Activated CD8-positive, alpha-beta memory T cell treated with anti-CD3 and anti-CD28 coated beads, Interleukin-2, amount 50 U/mL, for 24 hours (primary cell): Measurements from ENCODE around the gene FAM114A1.
"Not testable (repeated sequence)": the region's sequence is repeated elsewhere in the genome, so short reads cannot be mapped to it uniquely, and the experiment has no call there.

ENCODE experiments used
- DNase-seq: peaks from one replicate; pipeline ENCODE4 v3.0.0-alpha.2; 2020; ENCODE audit errors: extremely low read depth

Gene FAM114A1

GRCh38 chr4:38904090-38904666 lies 36.6 kb downstream of the FAM114A1 start:
- DNase-seq: no peak

- DNase-seq: no peak
Observed at GRCh38 chr4:38904682-38905081, 37.1 kb downstream of the FAM114A1 start.

- DNase-seq: no peak
Observed at GRCh38 chr4:38905652-38906385, 38.2 kb downstream of the FAM114A1 start.

DNA sequence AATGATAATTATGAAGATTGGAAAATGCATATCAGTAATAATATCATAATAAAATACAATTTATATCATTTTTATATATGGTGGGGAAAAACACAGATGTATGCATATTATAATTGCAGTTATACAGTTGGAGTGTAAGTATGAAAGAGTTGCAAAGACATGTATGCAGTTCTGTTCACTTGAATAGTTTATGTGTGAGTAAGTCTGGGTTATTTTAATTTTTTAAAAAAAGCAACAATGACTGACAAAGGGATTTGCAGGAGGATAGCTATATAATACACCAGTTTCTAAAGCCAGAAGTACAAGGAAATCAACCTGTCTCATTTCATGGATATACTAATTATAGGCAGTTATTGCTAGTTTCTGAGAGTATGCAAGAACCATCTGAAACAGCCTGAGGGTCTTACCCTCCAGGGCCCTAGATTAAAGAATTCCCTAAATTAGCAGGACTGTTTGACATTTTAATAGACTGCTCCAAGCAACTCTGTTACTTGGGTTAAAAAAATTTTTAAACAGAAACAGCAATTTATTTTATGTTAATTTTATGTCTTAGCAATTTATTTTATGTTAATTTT lies 40.2 kb downstream of the FAM114A1 start:
- DNase-seq: no peak

GRCh38 chr4:38909015-38909414 lies 41.4 kb downstream of the FAM114A1 start:
- no peak for DNase-seq

DNA sequence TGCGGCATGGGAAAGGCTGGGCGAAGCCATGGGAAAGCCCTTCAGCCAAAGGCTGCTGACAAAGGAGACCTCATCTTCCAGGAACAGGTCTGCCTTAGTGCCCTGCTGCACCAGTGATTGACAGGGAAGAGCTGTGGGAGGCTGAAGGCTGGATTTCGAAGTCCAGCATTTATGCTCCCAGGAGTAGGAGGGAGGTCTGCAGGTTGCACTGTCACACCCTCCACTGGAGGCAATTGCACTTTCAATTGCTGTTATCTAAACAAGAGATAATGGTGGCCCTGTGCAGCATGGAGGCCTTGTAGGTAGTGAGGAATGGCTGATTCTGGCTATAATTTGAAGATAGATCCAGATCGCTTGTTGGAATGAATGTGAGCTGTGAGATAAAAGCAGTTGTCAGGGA lies 43.7 kb downstream of the FAM114A1 start:
- DNase-seq: no peak

DNA sequence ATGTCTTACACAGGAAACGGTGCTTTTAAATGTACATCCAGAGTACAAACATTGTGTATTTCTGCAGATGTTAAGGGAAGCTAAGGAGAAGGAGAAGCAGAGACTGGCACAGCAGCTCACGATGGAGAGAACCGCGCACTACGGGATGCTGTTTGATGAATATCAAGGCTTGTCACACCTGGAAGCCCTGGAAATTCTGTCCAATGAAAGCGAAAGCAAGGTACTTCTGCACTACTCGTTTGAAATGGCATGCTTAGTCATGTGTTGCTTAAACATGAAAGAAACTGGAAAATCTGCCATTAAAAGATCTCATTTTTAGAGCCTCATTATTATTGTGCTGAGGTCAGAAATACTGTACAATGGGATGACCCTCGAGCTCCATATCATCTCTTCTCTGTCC lies 47.2 kb downstream of the FAM114A1 start:
- no peak for DNase-seq

DNA sequence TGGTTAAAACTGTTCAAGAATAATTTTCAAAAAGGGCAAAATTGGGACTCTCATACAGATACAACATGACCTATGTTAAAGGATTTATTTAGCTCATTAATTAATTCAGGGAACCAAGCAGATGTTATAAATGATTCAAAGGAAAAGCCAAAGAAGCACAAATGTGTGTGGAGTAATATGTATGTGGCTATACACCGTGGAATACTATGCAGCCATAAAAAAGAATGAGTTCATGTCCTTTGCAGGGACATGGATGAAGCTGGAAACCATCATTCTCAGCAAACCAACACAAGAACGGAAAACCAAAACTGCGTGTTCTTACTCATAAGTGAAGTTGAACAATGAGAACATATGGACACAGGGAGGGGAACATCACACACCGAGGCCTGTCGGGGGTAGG lies 48.7 kb downstream of the FAM114A1 start:
- not testable (repeated sequence) for DNase-seq

- DNase-seq: no peak
Observed at GRCh38 chr4:38917481-38918025, 49.9 kb downstream of the FAM114A1 start.

DNA sequence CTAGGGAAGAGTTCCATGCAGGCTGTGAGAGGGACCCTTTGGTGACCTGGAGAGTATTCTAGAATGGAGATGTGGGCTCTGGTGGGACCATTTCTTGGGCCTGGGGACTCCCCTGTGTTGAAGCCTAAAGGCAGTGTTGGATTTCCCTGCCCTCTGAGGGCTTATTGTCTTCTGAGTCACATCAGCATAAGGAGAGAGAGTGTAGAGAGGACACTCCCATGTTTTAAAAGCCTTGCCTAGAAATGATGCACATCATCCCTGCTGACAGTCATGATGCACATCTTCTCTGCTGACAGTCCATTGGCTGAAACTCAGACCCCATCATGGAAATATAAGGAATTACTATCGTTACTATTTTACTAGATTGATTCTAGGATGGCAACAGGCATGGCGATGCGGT lies 51.9 kb downstream of the FAM114A1 start:
- no peak for DNase-seq

- no peak for DNase-seq
Observed at GRCh38 chr4:38920186-38920585, 52.6 kb downstream of the FAM114A1 start.

GRCh38 chr4:38920677-38921076 lies 53.1 kb downstream of the FAM114A1 start:
- no peak for DNase-seq

DNA sequence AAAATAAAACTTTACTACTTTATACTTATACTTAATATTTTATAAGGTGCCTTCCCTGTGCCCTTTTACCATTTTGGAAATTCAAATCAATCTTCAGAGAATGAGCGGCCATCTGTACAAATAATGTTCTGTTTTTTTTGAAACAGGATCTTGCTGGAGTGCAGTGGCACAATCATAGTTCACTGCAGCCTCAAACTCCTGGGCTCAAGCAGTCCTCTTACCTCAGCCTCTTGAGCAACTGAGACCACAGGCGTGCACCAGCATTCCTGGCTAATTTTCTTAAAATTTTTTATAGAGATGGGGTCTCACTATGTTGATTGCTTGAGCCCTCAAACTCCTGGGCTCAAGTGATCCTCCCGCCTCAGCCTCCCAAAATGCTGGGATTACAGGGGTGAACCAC lies 53.5 kb downstream of the FAM114A1 start:
- no peak for DNase-seq

- no peak for DNase-seq
Observed at GRCh38 chr4:38923746-38924145, 56.1 kb downstream of the FAM114A1 start.

DNA sequence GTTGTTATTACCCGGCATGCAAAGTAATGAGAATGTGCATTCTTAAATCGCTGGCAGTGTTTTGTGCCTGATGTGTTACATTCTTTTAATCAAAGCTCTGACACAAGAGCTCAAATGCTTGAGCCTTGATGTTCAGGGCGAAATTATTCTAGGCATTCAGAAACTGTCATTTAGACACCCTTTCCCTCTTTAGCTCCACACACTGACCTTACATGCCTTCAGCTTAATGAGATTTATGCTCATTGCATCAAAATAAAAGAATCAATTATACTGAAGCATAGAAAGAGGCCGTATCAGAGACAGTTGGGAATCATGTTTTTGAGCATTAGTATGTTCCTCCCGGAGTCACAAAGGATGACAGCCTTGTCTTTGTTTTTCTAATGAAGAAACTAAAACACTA lies 56.7 kb downstream of the FAM114A1 start:
- DNase-seq: no peak

GRCh38 chr4:38925492-38926413 lies 58.1 kb downstream of the FAM114A1 start:
- no peak for DNase-seq

DNA sequence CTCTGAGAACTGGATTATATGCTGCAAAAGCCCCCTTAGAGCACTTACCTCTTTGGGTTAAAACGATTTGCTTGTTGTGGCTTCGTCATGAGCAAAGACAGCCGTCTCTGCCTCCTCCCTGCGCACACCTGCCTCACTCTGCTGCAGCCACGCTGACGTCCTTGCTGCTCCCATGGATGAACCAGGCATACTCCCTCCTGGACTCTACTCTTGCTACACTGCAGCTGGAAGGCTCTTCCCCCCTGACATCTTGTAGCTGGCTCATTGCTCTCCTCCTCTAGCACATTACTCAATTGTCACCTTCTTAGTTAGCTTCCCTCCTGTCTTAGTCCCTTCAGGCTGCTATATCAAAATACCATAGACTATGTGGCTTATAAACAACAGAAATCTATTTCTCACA lies 59.3 kb downstream of the FAM114A1 start:
- DNase-seq: no peak

DNA sequence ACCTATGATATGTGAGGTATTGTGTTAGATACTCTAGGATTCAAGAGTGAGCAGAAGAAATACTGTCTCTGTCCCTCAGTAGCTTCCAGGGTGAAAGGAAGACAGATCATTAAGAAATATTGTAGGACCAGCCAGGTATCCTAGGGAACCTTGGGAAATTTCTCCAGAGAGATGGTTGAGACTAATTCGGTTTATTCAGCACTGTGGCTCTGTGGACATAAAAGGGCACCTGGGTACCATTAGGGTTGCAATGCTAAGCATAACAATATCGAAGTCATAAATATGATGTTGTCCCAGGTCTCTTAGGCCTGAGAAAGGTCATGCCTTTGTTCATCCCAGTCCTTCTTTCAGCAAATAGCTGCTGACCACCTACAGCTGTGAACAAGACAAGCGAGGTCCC lies 61.0 kb downstream of the FAM114A1 start:
- DNase-seq: no peak

DNA sequence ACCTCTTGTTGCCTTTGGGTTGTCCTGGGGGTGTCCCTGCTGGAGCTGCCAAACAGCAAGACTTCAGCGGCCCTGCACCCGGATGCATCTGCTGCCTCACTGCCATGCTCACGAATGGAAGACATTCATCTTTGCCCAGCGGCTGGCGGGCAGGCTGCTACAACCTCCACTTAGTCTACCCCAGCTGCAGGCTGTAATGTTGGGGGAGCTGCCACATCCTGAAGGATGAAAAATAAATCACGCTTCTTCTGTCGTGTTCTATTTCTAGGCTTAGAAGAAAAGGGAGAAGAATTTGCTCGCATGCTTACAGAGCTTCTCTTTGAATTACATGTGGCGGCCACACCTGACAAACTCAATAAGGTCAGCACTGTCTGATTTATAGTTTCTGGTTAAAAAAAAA lies 61.4 kb downstream of the FAM114A1 start:
- DNase-seq: no peak

DNA sequence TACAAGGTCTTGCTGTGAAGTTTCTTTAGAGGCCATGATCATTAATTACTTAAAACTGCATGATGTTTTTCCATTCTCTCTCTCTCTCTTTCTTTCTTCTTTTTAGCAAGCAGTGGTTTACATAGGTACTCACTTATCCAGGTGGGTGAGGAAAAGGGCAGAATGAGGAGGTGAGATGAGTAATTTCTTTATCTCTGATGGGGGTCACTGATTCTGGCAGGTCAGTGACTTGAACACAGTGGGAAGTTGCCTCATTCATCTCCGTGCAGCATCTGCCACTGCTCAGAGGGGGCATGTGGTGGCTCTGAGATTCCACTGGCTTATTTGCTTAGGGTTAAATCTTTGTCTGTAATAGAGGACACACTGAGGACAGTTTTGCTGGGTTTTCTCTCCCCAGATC lies 62.6 kb downstream of the FAM114A1 start:
- no peak for DNase-seq

DNA sequence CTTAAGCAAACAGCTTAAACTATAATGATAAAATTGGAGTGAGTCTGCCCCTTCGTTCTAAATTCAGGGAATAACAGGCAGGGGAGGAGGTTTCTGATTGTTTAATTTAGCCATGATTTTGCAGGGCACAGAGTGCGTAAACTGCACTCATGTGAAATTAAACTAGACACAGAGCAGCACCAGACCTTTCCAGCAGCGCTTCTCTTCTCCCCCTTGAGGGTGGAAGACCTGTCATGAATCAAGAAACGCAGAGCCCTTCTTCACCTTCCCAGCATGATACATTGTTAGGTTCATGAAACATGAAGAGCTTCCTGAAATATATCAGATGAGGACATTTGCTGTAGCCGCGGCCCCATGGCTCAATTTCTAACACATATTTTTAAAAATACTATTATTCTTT lies 63.1 kb downstream of the FAM114A1 start:
- no peak for DNase-seq

- DNase-seq: no peak
Observed at GRCh38 chr4:38931125-38931524, 63.5 kb downstream of the FAM114A1 start.
